ENCODE data around the gene DNAI2. TPM values are rescaled to one million over a fixed set of nuclear protein-coding genes. Genes with fewer than 3 reads are reported as not detected.

Gene DNAI2
- total and polyA plus RNA-seq, 7 donors: not detected

DNA sequence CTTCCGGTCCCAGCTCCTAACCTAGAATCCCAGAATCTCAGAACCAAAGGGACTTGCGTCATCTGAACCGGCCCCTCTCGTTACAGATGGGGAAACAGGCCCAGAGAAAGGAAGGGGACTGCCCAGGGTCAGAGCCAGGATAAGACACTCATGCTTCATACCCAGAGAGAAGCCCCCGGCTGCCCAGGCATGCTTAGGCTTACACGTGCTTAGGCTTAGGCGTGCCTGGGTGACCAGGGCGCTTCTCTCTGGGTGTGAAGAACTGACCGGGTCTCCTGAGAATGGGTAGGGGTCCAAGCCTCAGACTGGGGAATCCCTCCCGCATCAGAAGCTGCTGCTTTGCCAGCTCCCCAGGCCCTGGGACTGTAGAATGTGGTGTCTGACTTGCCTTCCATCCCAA is 29.9 kb upstream of the DNAI2 start:
- ATAC-seq: no peak

DNA sequence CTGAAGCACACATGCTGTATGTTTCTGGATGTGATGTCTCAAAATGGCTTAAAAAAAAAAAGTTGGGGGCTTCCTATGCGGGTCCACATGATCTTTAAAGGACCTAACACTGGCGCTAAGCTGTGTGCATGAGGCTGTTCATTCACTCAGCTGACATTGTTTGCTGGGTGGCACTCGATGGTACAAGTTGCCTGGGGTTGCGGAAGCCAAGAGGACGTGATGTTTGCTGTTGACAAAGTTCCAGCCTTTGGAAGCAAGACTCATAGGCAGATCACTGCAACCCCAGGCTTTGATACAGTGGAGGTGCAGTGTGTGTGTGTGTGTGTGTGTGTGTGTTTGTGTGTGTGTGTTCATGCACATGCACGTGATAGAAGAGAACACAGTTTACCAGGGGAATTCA is 29.5 kb upstream of the DNAI2 start:
- Histone ChIP-seq H3K9me3 (no peaks in the 10 kb centered on the region), H3K4me1 (peaks cover 17% of the 10 kb centered on the region)
- ATAC-seq: no peak

More for the DNA sequence above, 29.9 kb upstream of the DNAI2 start:
- Histone ChIP-seq H3K4me1 (peaks cover 17% of the 10 kb centered on the region), H3K9me3 (no peaks in the 10 kb centered on the region), H3K27ac (no peak overlapping the region), H3K36me3 (ENCODE audit: insufficient read depth in 1 of 2, low read depth in 1 of 2) (peaks cover 0 to 4% of the 10 kb centered on the region in 2 donors), H3K27me3 (ENCODE audit: insufficient read depth in 3 of 3, low read length in 2 of 3) (no peaks in the 10 kb centered on the region), H3K4me3 (no peak overlapping the region)
- no peak for DNase-seq
- intact Hi-C loops (cut with DNase I): no loop called here
- WGBS, 3 donors: 91 to 99% (median 92%) methylated on average over 10 of the region's 10 CpGs
- TF ChIP-seq, protein P1, sequence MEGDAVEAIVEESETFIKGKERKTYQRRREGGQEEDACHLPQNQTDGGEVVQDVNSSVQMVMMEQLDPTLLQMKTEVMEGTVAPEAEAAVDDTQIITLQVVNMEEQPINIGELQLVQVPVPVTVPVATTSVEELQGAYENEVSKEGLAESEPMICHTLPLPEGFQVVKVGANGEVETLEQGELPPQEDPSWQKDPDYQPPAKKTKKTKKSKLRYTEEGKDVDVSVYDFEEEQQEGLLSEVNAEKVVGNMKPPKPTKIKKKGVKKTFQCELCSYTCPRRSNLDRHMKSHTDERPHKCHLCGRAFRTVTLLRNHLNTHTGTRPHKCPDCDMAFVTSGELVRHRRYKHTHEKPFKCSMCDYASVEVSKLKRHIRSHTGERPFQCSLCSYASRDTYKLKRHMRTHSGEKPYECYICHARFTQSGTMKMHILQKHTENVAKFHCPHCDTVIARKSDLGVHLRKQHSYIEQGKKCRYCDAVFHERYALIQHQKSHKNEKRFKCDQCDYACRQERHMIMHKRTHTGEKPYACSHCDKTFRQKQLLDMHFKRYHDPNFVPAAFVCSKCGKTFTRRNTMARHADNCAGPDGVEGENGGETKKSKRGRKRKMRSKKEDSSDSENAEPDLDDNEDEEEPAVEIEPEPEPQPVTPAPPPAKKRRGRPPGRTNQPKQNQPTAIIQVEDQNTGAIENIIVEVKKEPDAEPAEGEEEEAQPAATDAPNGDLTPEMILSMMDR (IDR thresholded peaks at IDR 0.05): no peak

DNA sequence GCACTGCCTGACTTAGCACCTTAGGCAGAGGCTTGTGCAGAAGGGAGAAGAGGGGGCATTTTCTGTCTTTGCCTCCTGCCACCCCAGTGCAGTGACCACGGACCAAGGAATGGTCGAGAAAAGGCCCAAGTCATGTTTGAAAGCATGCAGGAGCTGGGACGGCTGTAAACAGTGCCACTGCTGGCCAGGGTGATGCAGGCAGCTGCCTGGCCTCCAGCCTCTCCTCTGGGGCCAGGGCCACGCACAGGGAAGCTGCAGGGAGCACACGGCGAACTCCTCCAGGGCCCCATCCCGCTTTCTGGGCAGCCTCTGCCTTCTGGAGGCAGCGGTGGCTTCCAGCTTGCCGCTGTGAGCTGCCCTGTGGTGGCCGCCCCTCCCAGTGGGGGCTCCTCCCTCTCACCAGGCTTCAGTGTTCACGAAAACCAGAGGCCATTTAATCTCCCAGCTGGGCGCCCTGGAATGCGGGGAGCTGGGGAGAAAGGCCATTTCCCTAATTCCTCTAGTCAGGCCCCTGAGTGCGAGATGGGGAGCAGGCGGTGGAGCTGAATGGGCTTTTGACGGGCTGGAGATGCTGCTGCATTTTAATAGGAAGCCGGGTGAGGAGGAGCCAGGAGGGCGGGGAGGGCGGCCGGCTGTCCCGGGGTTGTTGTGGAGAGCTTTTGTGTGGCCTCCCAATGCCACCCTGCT is 28.7 kb upstream of the DNAI2 start:
- intact Hi-C loops (cut with DNase I): no loop called here
- peaks cover 0 to 8% of the 10 kb centered on the region in 2 donors for H3K36me3 ChIP-seq (ENCODE audit: insufficient read depth in 1 of 2, low read depth in 1 of 2)
- no peaks in the 10 kb centered on the region for H3K27me3 ChIP-seq (ENCODE audit: insufficient read depth in 3 of 3, low read length in 2 of 3)
- no peak for DNase-seq
- no peak overlapping the region for H3K4me3 ChIP-seq
- ATAC-seq: no peak
- H3K4me1 ChIP-seq: peaks cover 16% of the 10 kb centered on the region
- H3K27ac ChIP-seq: no peak overlapping the region
- 69 to 79% (median 70%) methylated on average over 20 to 21 of the region's 21 CpGs for WGBS, 3 donors
- no peaks in the 10 kb centered on the region for H3K9me3 ChIP-seq
- TF ChIP-seq, protein P1 (IDR thresholded peaks at IDR 0.05): no peak

More for the DNA sequence above, 29.5 kb upstream of the DNAI2 start:
- Histone ChIP-seq H3K27ac (no peak overlapping the region), H3K27me3 (ENCODE audit: insufficient read depth in 3 of 3, low read length in 2 of 3) (no peaks in the 10 kb centered on the region), H3K4me3 (no peak overlapping the region), H3K36me3 (ENCODE audit: insufficient read depth in 1 of 2, low read depth in 1 of 2) (peaks cover 0 to 4% of the 10 kb centered on the region in 2 donors)
- DNase-seq: no peak
- TF ChIP-seq, protein P1 (IDR thresholded peaks at IDR 0.05): no peak
- intact Hi-C loops (cut with DNase I): no loop called here
- WGBS, 3 donors: 49 to 60% (median 55%) methylated on average over 6 of the region's 6 CpGs

DNA sequence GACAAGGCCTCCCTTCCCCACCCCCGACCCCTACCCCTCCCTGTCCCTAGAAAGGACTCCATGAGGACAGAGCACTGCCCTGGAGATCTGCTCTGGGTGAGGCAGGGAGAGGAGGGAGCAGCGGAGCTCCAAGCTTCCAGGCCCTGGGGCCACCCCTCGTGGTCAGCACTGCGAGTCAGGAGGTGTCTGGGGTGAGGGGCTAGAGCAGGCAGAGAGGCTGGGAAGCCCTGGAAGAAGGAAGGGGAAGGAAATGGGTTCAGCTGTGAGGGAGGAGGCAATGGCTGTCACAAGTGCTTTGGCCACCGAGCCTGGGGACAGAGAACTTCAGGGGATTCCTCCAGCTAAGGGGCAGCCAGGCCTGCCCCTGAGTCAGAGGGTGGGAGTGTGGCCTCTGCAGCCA is 28.2 kb upstream of the DNAI2 start:
- DNase-seq: no peak
- ATAC-seq: no peak
- H3K4me1 ChIP-seq: peaks cover 11% of the 10 kb centered on the region
- peaks cover 0 to 8% of the 10 kb centered on the region in 2 donors for H3K36me3 ChIP-seq (ENCODE audit: insufficient read depth in 1 of 2, low read depth in 1 of 2)
- intact Hi-C loops (cut with DNase I): no loop called here
- H3K27me3 ChIP-seq (ENCODE audit: insufficient read depth in 3 of 3, low read length in 2 of 3): no peaks in the 10 kb centered on the region
- H3K9me3 ChIP-seq: no peaks in the 10 kb centered on the region
- no peak overlapping the region for H3K27ac ChIP-seq
- WGBS, 3 donors: 75 to 87% (median 79%) methylated on average over 5 of the region's 5 CpGs
- H3K4me3 ChIP-seq: no peak overlapping the region
- TF ChIP-seq, protein P1 (IDR thresholded peaks at IDR 0.05): no peak
